Gastroesophageal sphincter (tissue), 3 donors: ENCODE measurements around the gene SV2B.

ENCODE experiments used
- EP300 ChIP-seq: sonication (generic); formaldehyde crosslinking; IDR thresholded peaks from one replicate; pipeline ENCODE4 v1.6.1; 2017; ENCODE audit warnings: antibody characterized with exemption, mild to moderate bottlenecking
- POLR2A ChIP-seq, 2 donors: fragments of 450-650 bp; IDR thresholded peaks; one replicate each; pipeline ENCODE4 v1.6.1; 2017; ENCODE audit warnings: antibody characterized with exemption in 2 of 2, mild to moderate bottlenecking in 2 of 2, moderate library complexity in 1 of 2
- POLR2AphosphoS5 ChIP-seq: sonication (generic); formaldehyde crosslinking; IDR thresholded peaks from one replicate; pipeline ENCODE4 v1.6.1; 2017; ENCODE audit warnings: antibody characterized with exemption
- TF ChIP-seq, protein P1 (sequence below), 4 experiments: fragments of 200-600 bp in 2 of 4; fragments of 450-650 bp in 2 of 4; sonication (generic) in 1 of 4; IDR thresholded peaks; one replicate each; pipeline ENCODE4 v1.5.1; 2017 to 2019; ENCODE audit warnings: antibody characterized with exemption in 4 of 4, mild to moderate bottlenecking in 2 of 4, moderate library complexity in 2 of 4

- TF ChIP-seq, protein P1, sequence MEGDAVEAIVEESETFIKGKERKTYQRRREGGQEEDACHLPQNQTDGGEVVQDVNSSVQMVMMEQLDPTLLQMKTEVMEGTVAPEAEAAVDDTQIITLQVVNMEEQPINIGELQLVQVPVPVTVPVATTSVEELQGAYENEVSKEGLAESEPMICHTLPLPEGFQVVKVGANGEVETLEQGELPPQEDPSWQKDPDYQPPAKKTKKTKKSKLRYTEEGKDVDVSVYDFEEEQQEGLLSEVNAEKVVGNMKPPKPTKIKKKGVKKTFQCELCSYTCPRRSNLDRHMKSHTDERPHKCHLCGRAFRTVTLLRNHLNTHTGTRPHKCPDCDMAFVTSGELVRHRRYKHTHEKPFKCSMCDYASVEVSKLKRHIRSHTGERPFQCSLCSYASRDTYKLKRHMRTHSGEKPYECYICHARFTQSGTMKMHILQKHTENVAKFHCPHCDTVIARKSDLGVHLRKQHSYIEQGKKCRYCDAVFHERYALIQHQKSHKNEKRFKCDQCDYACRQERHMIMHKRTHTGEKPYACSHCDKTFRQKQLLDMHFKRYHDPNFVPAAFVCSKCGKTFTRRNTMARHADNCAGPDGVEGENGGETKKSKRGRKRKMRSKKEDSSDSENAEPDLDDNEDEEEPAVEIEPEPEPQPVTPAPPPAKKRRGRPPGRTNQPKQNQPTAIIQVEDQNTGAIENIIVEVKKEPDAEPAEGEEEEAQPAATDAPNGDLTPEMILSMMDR (IDR thresholded peaks at IDR 0.05), result no peak
- no peak for TF ChIP-seq POLR2A (IDR thresholded peaks at IDR 0.05)
- no peak for TF ChIP-seq POLR2AphosphoS5
- no peak for TF ChIP-seq EP300
Measured at GRCh38 chr15:91228383-91228782, 128.3 kb downstream of the SV2B start.
